ENCODE measurements around the gene ACSF2.

DNA sequence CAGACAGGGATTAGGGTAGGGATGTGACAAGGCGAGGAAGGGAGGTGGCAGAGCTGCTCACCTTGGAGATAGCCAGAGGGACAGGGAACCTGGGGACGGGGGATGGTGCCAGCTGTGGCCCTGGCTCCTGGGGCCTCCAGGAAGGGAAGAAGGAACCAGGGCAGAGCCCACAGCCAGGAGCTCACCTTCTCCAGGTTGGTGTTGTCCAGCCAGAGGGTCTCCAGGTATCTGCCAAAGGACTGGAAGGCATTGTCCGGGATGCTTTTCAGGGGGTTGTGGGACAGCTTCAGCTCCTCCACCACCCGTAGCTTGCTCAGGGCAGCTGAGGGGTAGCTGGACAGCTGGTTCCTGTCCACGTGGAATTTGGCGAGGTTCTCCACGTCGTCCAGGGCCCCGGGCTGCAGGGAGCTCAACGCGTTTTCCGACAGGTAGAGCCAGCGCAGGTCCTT lies 41.9 kb downstream of the ACSF2 start:
- TF ChIP-seq TAF1 (IDR thresholded peaks at IDR 0.05; ENCODE audit: low read depth, low read length), result no peak
- no peak for TF ChIP-seq POLR2A (IDR thresholded peaks at IDR 0.05; ENCODE audit: low read depth, low read length)
- TF ChIP-seq POLR2AphosphoS5 (IDR thresholded peaks at IDR 0.05; ENCODE audit: low read depth, low read length), result no peak

Data from GM12891 (cell line).